NB4 (cell line): ENCODE results near the gene SGSH.

Experiments used
- CTCF ChIP-seq: IDR thresholded peaks from one replicate; pipeline ENCODE4 v1.5.1; 2012; ENCODE audit warnings: low read depth, low read length
- POLR2A ChIP-seq: IDR thresholded peaks from 2 replicates; pipeline ENCODE4 v1.6.1; 2011; ENCODE audit warnings: mild to moderate bottlenecking; ENCODE audit not compliant: insufficient read length; ENCODE audit errors: extremely low read depth

- TF ChIP-seq CTCF (no peak), POLR2A (no peak)
These were observed 13.1 kb upstream of the SGSH start for GRCh38 chr17:80233202-80233601.
